ENCODE results near the gene ZNF511. TPM values are rescaled to one million over a fixed set of nuclear protein-coding genes. Genes with fewer than 3 reads are reported as not detected.

ZNF511 gene
- total RNA-seq, 4 donors from 2014 or later = 16.1 to 26.7 (median 17.7) TPM

- Histone ChIP-seq H3K9me3 (no peaks in the 10 kb centered on the region), H3K36me3 (peaks cover 0 to 9% (median 0%) of the 10 kb centered on the region in 3 donors), H3K27ac (no peak overlapping the region), H3K27me3 (peaks cover 0 to 39% (median 6%) of the 10 kb centered on the region in 4 donors), H3K4me3 (no peak overlapping the region), H3K4me1 (peaks cover 13 to 50% (median 20%) of the 10 kb centered on the region in 3 donors)
- WGBS, 2 donors = no CpG with 5 or more reads among the region's 28 CpGs
- intact Hi-C loops (cut with DNase I) = no loop called here
- no peak for TF ChIP-seq CTCF (IDR thresholded peaks at IDR 0.05)
- TF ChIP-seq POLR2A (IDR thresholded peaks at IDR 0.05) = no peak
- DNase-seq = no peak
Measured at GRCh38 chr10:133273534-133274143, 35.1 kb upstream of the ZNF511 start.

GRCh38 chr10:133274751-133275683, 33.7 kb upstream of the ZNF511 start:
- Histone ChIP-seq H3K36me3 (peaks cover 0 to 23% (median 6%) of the 10 kb centered on the region in 3 donors), H3K4me1 (peaks cover 19 to 61% (median 20%) of the 10 kb centered on the region in 3 donors), H3K27ac (peak overlapping the region in 3 of 4 donors; percentile 28 to 34 (median 33)), H3K27me3 (peaks cover 0 to 39% (median 6%) of the 10 kb centered on the region in 4 donors), H3K9me3 (no peaks in the 10 kb centered on the region), H3K4me3 (peak overlapping the region; percentile 2 to 60 (median 28))
- no peak for DNase-seq
- no peak for TF ChIP-seq CTCF (IDR thresholded peaks at IDR 0.05)
- no peak for TF ChIP-seq POLR2A (IDR thresholded peaks at IDR 0.05)
- intact Hi-C loops (cut with DNase I) = no loop called here
- WGBS, 2 donors = 18% methylated on average over 5 of the region's 26 CpGs; no CpG with 5 or more reads in 1 of the 2 donors

GRCh38 chr10:133275684-133276092, 33.0 kb upstream of the ZNF511 start:
- no peak for TF ChIP-seq POLR2A (IDR thresholded peaks at IDR 0.05)
- TF ChIP-seq CTCF (IDR thresholded peaks at IDR 0.05) = no peak
- intact Hi-C loops (cut with DNase I) = no loop called here
- Histone ChIP-seq H3K36me3 (peaks cover 0 to 24% (median 9%) of the 10 kb centered on the region in 3 donors), H3K4me3 (peak overlapping the region; percentile 15 to 60 (median 34)), H3K4me1 (peaks cover 19 to 61% (median 20%) of the 10 kb centered on the region in 3 donors), H3K27ac (peak overlapping the region in 2 of 4 donors; percentile 43 to 50), H3K27me3 (peaks cover 0 to 39% (median 6%) of the 10 kb centered on the region in 4 donors), H3K9me3 (no peaks in the 10 kb centered on the region)
- DNase-seq = no peak
- WGBS, 2 donors = 0 to 19% methylated on average over 5 to 11 of the region's 12 CpGs

GRCh38 chr10:133276100-133276434, 32.6 kb upstream of the ZNF511 start:
- peaks cover 0 to 39% (median 6%) of the 10 kb centered on the region in 4 donors for H3K27me3 ChIP-seq
- H3K4me1 ChIP-seq = peaks cover 19 to 61% (median 20%) of the 10 kb centered on the region in 3 donors
- H3K36me3 ChIP-seq = peaks cover 0 to 27% (median 9%) of the 10 kb centered on the region in 3 donors
- no peaks in the 10 kb centered on the region for H3K9me3 ChIP-seq
- H3K4me3 ChIP-seq = peak overlapping the region; percentile 15 to 60 (median 34)
- TF ChIP-seq POLR2A (IDR thresholded peaks at IDR 0.05) = no peak
- TF ChIP-seq CTCF (IDR thresholded peaks at IDR 0.05) = no peak
- no peak for DNase-seq
- WGBS, 2 donors = 0 to 29% methylated on average over 1 to 3 of the region's 6 CpGs
- H3K27ac ChIP-seq = peak overlapping the region in 3 of 4 donors; percentile 16 to 50 (median 43)
- intact Hi-C loops (cut with DNase I) = no loop called here
